K562 (cell line): ENCODE measurements around the gene MPHOSPH6. TPM values are rescaled to one million over a fixed set of nuclear protein-coding genes. Genes with fewer than 3 reads are reported as not detected.

Source experiments
- ATAC-seq: fragments of 200-7000 bp; cut with Tn5 transposase; 3 replicates; pipeline ENCODE4 v1.9.1; 2020; ENCODE audit warnings: moderate library complexity
- BruUV-seq: library from RNA; stranded (reverse); fragments of 400-500 nt; replicated peaks from 2 replicates; lab custom pipeline; 2021; lab: Mats Ljungman, UMichigan
- CTCF ChIA-PET: fragments of 300-600 bp; formaldehyde crosslinking; extraction: SDS; loops from one replicate; lab custom pipeline; 2021; ENCODE audit warnings: low intra/inter-chr PET ratio; lab: Yijun Ruan, JAX
- POLR2A ChIA-PET: fragments of 300-600, 350-650 bp; sonication (Branson Sonifier 250); formaldehyde crosslinking; extraction: SDS; loops from one replicate; lab custom pipeline; 2021; ENCODE audit warnings: antibody characterized with exemption, inconsistent platforms; lab: Yijun Ruan, JAX
- DNase-seq, 4 experiments: peaks; one replicate each; pipeline versions ENCODE4 v3.0.0 to v3.0.0-alpha.2; 2011 to 2018; ENCODE audit warnings: low spot score in 3 of 4, mixed read lengths in 3 of 4; ENCODE audit errors: extremely low read depth in 1 of 4
- FAIRE-seq: peaks from 2 replicates; lab custom pipeline; 2011; peaks lifted over from hg19 to GRCh38; lab: Jason Lieb, UNC
- H2AFZ ChIP-seq: 2 replicates; pipeline ENCODE4 v1.6.0; 2011; ENCODE audit warnings: low read depth, low read length, control low read depth, inconsistent platforms
- H3K27ac ChIP-seq: fragments of 200-600 bp; 3 replicates; pipeline ENCODE4 v1.8.0; 2011; ENCODE audit warnings: low read depth, mild to moderate bottlenecking, control low read depth, inconsistent platforms, low read length, moderate library complexity, mixed read lengths; ENCODE audit errors: extremely low read depth
- H3K27me3 ChIP-seq, 2 experiments: fragments of 300-600 bp in 1 of 2; 2 replicates in 1 of 2; 3 replicates in 1 of 2; pipeline versions ENCODE4 v1.6.0 to v1.8.0; 2011; ENCODE audit warnings: inconsistent platforms in 2 of 2, low read length in 2 of 2, mild to moderate bottlenecking in 1 of 2, mixed read lengths in 1 of 2, moderate library complexity in 1 of 2; ENCODE audit not compliant: control insufficient read depth in 2 of 2, insufficient read depth in 2 of 2
- H3K36me3 ChIP-seq: fragments of 300-600 bp; 3 replicates; pipeline ENCODE4 v1.8.0; 2011; ENCODE audit warnings: mild to moderate bottlenecking, low read length, inconsistent platforms; ENCODE audit not compliant: control insufficient read depth, insufficient read depth
- H3K4me1 ChIP-seq, 2 experiments: fragments of 200-600 bp in 1 of 2; replicated peaks in 1 of 2; 2 replicates in 1 of 2; 3 replicates in 1 of 2; pipeline versions ENCODE4 v1.5.1 to v1.8.0; 2011; ENCODE audit warnings: inconsistent platforms in 2 of 2, low read length in 2 of 2, mild to moderate bottlenecking in 1 of 2, mixed read lengths in 1 of 2, moderate library complexity in 1 of 2; ENCODE audit not compliant: control insufficient read depth in 2 of 2, insufficient read depth in 2 of 2
- H3K4me2 ChIP-seq: 2 replicates; pipeline ENCODE4 v1.6.1; 2011; ENCODE audit warnings: low read length, control low read depth, inconsistent platforms, mixed read lengths; ENCODE audit not compliant: insufficient read depth
- H3K4me3 ChIP-seq: fragments of 200-600 bp; sonication (generic), shearing (Covaris generic); 2 replicates; pipeline ENCODE4 v1.5.1; 2016; ENCODE audit warnings: control low read depth, inconsistent platforms
- H3K79me2 ChIP-seq: fragments of 200-600 bp; 3 replicates; pipeline ENCODE4 v1.8.0; 2011; ENCODE audit warnings: low read length, inconsistent platforms; ENCODE audit not compliant: control insufficient read depth, insufficient read depth
- H3K9ac ChIP-seq, 2 experiments: 2 replicates each; pipeline versions ENCODE4 v1.6.0 to v1.6.1; 2011; ENCODE audit warnings: low read depth in 2 of 2, low read length in 2 of 2, control low read depth in 1 of 2, inconsistent platforms in 1 of 2, mild to moderate bottlenecking in 1 of 2, mixed read lengths in 1 of 2; ENCODE audit not compliant: insufficient read depth in 1 of 2
- H3K9me1 ChIP-seq: one replicate; pipeline ENCODE4 v1.6.0; 2011; ENCODE audit warnings: inconsistent platforms, mild to moderate bottlenecking, low read length, moderate library complexity; ENCODE audit not compliant: control insufficient read depth, insufficient read depth
- H3K9me3 ChIP-seq: replicated peaks from 2 replicates; pipeline ENCODE4 v1.5.1; 2011; ENCODE audit warnings: low read depth, low read length, inconsistent platforms; ENCODE audit not compliant: control insufficient read depth, insufficient read depth
- H4K20me1 ChIP-seq: replicated peaks from 2 replicates; pipeline ENCODE4 v1.6.1; 2011; ENCODE audit warnings: low read length, inconsistent platforms, mixed read lengths; ENCODE audit not compliant: control insufficient read depth, insufficient read depth
- HNRNPK ChIP-seq: fragments of 200-400 bp; formaldehyde crosslinking; IDR thresholded peaks from one replicate; pipeline ENCODE4 v1.6.1; 2018; ENCODE audit warnings: mild to moderate bottlenecking, low read depth, low read length; ENCODE audit not compliant: poor library complexity, severe bottlenecking
- IRF1 ChIP-seq: sonication (generic); formaldehyde crosslinking; IDR thresholded peaks from 2 replicates; pipeline ENCODE4 v1.8.0; 2022; ENCODE audit warnings: missing genetic modification reagents, mild to moderate bottlenecking, borderline replicate concordance
- MAFF ChIP-seq: IDR thresholded peaks from 2 replicates; pipeline ENCODE4 v1.6.1; 2012; ENCODE audit warnings: low read length, improper control_type of control experiment
- NFE2 ChIP-seq: IDR thresholded peaks from 2 replicates; pipeline ENCODE4 v1.6.1; 2014; ENCODE audit warnings: antibody characterized with exemption, low read depth
- POLR2H ChIP-seq: IDR thresholded peaks from 2 replicates; pipeline ENCODE4 v1.6.1; 2016; ENCODE audit warnings: missing genetic modification characterization, low read depth, mild to moderate bottlenecking, control low read depth, missing compliant biosample characterization, moderate library complexity
- PREB ChIP-seq: sonication (generic); formaldehyde crosslinking; IDR thresholded peaks from 2 replicates; pipeline ENCODE4 v1.8.1; 2023; ENCODE audit warnings: mild to moderate bottlenecking, missing genetic modification reagents
- RBM22 ChIP-seq: fragments of 200-400 bp; formaldehyde crosslinking; IDR thresholded peaks from 2 replicates; pipeline ENCODE4 v1.6.1; 2018; ENCODE audit warnings: low read length, low read depth; ENCODE audit not compliant: poor library complexity, severe bottlenecking
- SIRT6 ChIP-seq: IDR thresholded peaks from one replicate; pipeline ENCODE4 v1.6.1; 2012; ENCODE audit warnings: low read depth, mild to moderate bottlenecking, control low read depth, inconsistent platforms, low read length, moderate library complexity
- SNIP1 ChIP-seq: fragments of 450-650 bp; IDR thresholded peaks from 2 replicates; pipeline ENCODE4 v1.7.1; 2017; ENCODE audit warnings: low read depth, mild to moderate bottlenecking
- WHSC1 ChIP-seq: IDR thresholded peaks from one replicate; pipeline ENCODE4 v1.6.1; 2012; ENCODE audit warnings: low read length, control low read depth, inconsistent platforms
- ZNF766 ChIP-seq: fragments of 200-800 bp; sonication (Bioruptor generic); conservative IDR thresholded peaks from 2 replicates; pipeline ENCODE4 v1.6.1; 2016; ENCODE audit warnings: missing genetic modification characterization, missing compliant biosample characterization
- in situ Hi-C: fragments of 300-500 bp; cut with MboI; formaldehyde crosslinking; loops from 4 replicates; pipeline ENCODE4 v1.15.0; 2018; ENCODE audit warnings: inconsistent platforms, mixed read lengths
- intact Hi-C: fragments of 100-400 bp; cut with micrococcal nuclease; formaldehyde crosslinking; loops from 2 replicates; pipeline ENCODE4 v1.14.2; 2022
- polyA plus RNA-seq, 8 experiments: library from polyadenylated mRNA; depleted of rRNA in 4 of 8; stranded (reverse) in 5 of 8; unstranded in 3 of 8; fragments of >200 nt; fragmentation: Nextera tagmentation in 2 of 8; fragmentation: Illumina TruSeq in 1 of 8; extraction: Ambion mirVana in 2 of 8; extraction: Trizol in 1 of 8; gene quantifications; 2 replicates each; pipeline versions ENCODE4 v1.2.1 to v1.2.3, GENCODE V29; 2011 to 2014; ENCODE audit warnings: inconsistent platforms in 1 of 8, missing spikeins in 1 of 8
- total RNA-seq, 7 experiments: library from RNA; depleted of rRNA in 6 of 7; stranded (reverse); fragments of >200 nt in 6 of 7; fragmentation: Illumina TruSeq in 2 of 7; extraction: Trizol in 2 of 7; gene quantifications; 2 replicates each; pipeline versions ENCODE4 v1.2.1 to v1.2.3, GENCODE V29; 2011 to 2021; ENCODE audit warnings: low replicate concordance in 1 of 7
- TF ChIP-seq, protein P1 (sequence below): fragments of 250-450 bp; sonication (Bioruptor Pico); IDR thresholded peaks from 2 replicates; pipeline ENCODE4 v1.4.0; 2020
- TF ChIP-seq, protein P2 (sequence below): fragments of 450-650 bp; formaldehyde crosslinking; IDR thresholded peaks from 2 replicates; pipeline ENCODE4 v1.4.0; 2022; ENCODE audit warnings: missing genetic modification characterization

The MPHOSPH6 gene
- total and polyA plus RNA-seq, 9 of the 15 experiments (the other 6 are each of a cell fraction or from before 2014, with no cell fraction given) = 37.0 to 153 (median 76.7) TPM

- Histone ChIP-seq H2AFZ (no peak overlapping the region), H3K27me3 (peaks cover 0 to 5% of the 10 kb centered on the region in 2 experiments; a peak in 1 of 5 replicates), H4K20me1 (no peaks in the 10 kb centered on the region; the same call in 1 of the 2 replicates), H3K4me1 (no peaks in the 10 kb centered on the region), H3K9me1 (no peaks in the 10 kb centered on the region), H3K4me2 (no peak overlapping the region), H3K9ac (no peak overlapping the region), H3K4me3 (no peak overlapping the region), H3K79me2 (no peaks in the 10 kb centered on the region), H3K36me3 (no peaks in the 10 kb centered on the region), H3K27ac (no peak overlapping the region), H3K9me3 (no peaks in the 10 kb centered on the region)
- ChIA-PET CTCF (no interaction called here), POLR2A (no interaction called here)
- in situ Hi-C loops (no loop called here), intact Hi-C loops (no loop called here)
- DNase-seq (no peak), ATAC-seq (no peak), FAIRE-seq (no peak)
- no TSS peak for BruUV-seq
- TF ChIP-seq POLR2H (no peak), IRF1 (no peak), SIRT6 (no peak), WHSC1 (no peak), HNRNPK (no peak), PREB (no peak), ZNF766 (CRISPR knock-in tag) (no peak), RBM22 (no peak), SNIP1 (no peak), NFE2 (no peak), MAFF (no peak)
- TF ChIP-seq, protein P1, sequence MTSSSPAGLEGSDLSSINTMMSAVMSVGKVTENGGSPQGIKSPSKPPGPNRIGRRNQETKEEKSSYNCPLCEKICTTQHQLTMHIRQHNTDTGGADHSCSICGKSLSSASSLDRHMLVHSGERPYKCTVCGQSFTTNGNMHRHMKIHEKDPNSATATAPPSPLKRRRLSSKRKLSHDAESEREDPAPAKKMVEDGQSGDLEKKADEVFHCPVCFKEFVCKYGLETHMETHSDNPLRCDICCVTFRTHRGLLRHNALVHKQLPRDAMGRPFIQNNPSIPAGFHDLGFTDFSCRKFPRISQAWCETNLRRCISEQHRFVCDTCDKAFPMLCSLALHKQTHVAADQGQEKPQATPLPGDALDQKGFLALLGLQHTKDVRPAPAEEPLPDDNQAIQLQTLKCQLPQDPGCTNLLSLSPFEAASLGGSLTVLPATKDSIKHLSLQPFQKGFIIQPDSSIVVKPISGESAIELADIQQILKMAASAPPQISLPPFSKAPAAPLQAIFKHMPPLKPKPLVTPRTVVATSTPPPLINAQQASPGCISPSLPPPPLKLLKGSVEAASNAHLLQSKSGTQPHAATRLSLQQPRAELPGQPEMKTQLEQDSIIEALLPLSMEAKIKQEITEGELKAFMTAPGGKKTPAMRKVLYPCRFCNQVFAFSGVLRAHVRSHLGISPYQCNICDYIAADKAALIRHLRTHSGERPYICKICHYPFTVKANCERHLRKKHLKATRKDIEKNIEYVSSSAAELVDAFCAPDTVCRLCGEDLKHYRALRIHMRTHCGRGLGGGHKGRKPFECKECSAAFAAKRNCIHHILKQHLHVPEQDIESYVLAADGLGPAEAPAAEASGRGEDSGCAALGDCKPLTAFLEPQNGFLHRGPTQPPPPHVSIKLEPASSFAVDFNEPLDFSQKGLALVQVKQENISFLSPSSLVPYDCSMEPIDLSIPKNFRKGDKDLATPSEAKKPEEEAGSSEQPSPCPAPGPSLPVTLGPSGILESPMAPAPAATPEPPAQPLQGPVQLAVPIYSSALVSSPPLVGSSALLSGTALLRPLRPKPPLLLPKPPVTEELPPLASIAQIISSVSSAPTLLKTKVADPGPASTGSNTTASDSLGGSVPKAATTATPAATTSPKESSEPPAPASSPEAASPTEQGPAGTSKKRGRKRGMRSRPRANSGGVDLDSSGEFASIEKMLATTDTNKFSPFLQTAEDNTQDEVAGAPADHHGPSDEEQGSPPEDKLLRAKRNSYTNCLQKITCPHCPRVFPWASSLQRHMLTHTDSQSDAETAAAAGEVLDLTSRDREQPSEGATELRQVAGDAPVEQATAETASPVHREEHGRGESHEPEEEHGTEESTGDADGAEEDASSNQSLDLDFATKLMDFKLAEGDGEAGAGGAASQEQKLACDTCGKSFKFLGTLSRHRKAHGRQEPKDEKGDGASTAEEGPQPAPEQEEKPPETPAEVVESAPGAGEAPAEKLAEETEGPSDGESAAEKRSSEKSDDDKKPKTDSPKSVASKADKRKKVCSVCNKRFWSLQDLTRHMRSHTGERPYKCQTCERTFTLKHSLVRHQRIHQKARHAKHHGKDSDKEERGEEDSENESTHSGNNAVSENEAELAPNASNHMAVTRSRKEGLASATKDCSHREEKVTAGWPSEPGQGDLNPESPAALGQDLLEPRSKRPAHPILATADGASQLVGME (CRISPR knock-in tag) = no peak
- TF ChIP-seq, protein P2, sequence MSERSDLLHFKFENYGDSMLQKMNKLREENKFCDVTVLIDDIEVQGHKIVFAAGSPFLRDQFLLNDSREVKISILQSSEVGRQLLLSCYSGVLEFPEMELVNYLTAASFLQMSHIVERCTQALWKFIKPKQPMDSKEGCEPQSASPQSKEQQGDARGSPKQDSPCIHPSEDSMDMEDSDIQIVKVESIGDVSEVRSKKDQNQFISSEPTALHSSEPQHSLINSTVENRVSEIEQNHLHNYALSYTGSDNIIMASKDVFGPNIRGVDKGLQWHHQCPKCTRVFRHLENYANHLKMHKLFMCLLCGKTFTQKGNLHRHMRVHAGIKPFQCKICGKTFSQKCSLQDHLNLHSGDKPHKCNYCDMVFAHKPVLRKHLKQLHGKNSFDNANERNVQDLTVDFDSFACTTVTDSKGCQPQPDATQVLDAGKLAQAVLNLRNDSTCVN (CRISPR knock-in tag) = no peak
These were observed 33.2 kb upstream of the MPHOSPH6 start for GRCh38 chr16:82203198-82203597.
